Erythroblast (primary cell): ENCODE measurements around the gene TIAM1.

Source experiments
- DNase-seq, 2 experiments: peaks; one replicate each; lab custom pipeline; 2025; lab: John Stamatoyannopoulos, UW
- GATA1 ChIP-seq: IDR thresholded peaks from 2 replicates; pipeline ENCODE4 v1.6.1; 2011; ENCODE audit warnings: low read depth, mild to moderate bottlenecking, control low read depth, low read length, moderate library complexity
- POLR2A ChIP-seq: IDR thresholded peaks from 2 replicates; pipeline ENCODE4 v1.6.1; 2011; ENCODE audit warnings: mild to moderate bottlenecking, low read length

Gene TIAM1

GRCh38 chr21:31151156-31152045 lies 192.7 kb downstream of the TIAM1 start:
- no peak for DNase-seq

GRCh38 chr21:31145274-31145673 lies 198.8 kb downstream of the TIAM1 start:
- DNase-seq = no peak
- TF ChIP-seq POLR2A (no peak), GATA1 (no peak)

More at GRCh38 chr21:31151156-31152045, 192.7 kb downstream of the TIAM1 start:
- TF ChIP-seq POLR2A (no peak), GATA1 (no peak)

GRCh38 chr21:31143036-31143435 lies 201.0 kb downstream of the TIAM1 start:
- TF ChIP-seq POLR2A = no peak
- no peak for TF ChIP-seq GATA1
- DNase-seq = no peak

- DNase-seq = no peak
- no peak for TF ChIP-seq GATA1
- no peak for TF ChIP-seq POLR2A
These were observed 201.5 kb downstream of the TIAM1 start for GRCh38 chr21:31142600-31142999.

- no peak for DNase-seq
- TF ChIP-seq GATA1 = no peak
These were observed 202.6 kb downstream of the TIAM1 start for GRCh38 chr21:31141389-31142000.

GRCh38 chr21:31140676-31141075 lies 203.4 kb downstream of the TIAM1 start:
- DNase-seq = no peak
- TF ChIP-seq GATA1 = no peak
- TF ChIP-seq POLR2A = no peak

GRCh38 chr21:31140025-31140424 lies 204.0 kb downstream of the TIAM1 start:
- TF ChIP-seq POLR2A (no peak), GATA1 (no peak)

GRCh38 chr21:31137960-31138359 lies 206.1 kb downstream of the TIAM1 start:
- no peak for DNase-seq
- no peak for TF ChIP-seq POLR2A
- TF ChIP-seq GATA1 = no peak

More at GRCh38 chr21:31140025-31140424, 204.0 kb downstream of the TIAM1 start:
- no peak for DNase-seq

- no peak for DNase-seq
- no peak for TF ChIP-seq GATA1
- no peak for TF ChIP-seq POLR2A
These were observed 207.2 kb downstream of the TIAM1 start for GRCh38 chr21:31136891-31137290.

- no peak for DNase-seq
- TF ChIP-seq POLR2A (no peak), GATA1 (no peak)
These were observed 208.4 kb downstream of the TIAM1 start for GRCh38 chr21:31135531-31136184.

GRCh38 chr21:31133243-31133830 lies 210.7 kb downstream of the TIAM1 start:
- DNase-seq = no peak
- TF ChIP-seq GATA1 = no peak
- no peak for TF ChIP-seq POLR2A

GRCh38 chr21:31132574-31133242 lies 211.4 kb downstream of the TIAM1 start:
- TF ChIP-seq GATA1 (no peak), POLR2A (no peak)
- no peak for DNase-seq

- no peak for DNase-seq
- TF ChIP-seq POLR2A (no peak), GATA1 (no peak)
These were observed 213.2 kb downstream of the TIAM1 start for GRCh38 chr21:31130821-31131220.

- no peak for TF ChIP-seq POLR2A
- no peak for TF ChIP-seq GATA1
- no peak for DNase-seq
These were observed 215.8 kb downstream of the TIAM1 start for GRCh38 chr21:31128234-31128633.
